GM18507 (cell line): ENCODE results near the gene RPN1.
"Not testable (repeated sequence)": the region's sequence is repeated elsewhere in the genome, so short reads cannot be mapped to it uniquely, and the experiment has no call there.

Experiments used
- DNase-seq: peaks from one replicate; pipeline ENCODE4 v3.0.0; 2011; ENCODE audit warnings: low read depth; ENCODE audit not compliant: insufficient read length; ENCODE audit errors: extremely low spot score
- FAIRE-seq: peaks from 2 replicates; lab custom pipeline; 2011; peaks lifted over from hg19 to GRCh38; lab: Jason Lieb, UNC

The RPN1 gene

DNA sequence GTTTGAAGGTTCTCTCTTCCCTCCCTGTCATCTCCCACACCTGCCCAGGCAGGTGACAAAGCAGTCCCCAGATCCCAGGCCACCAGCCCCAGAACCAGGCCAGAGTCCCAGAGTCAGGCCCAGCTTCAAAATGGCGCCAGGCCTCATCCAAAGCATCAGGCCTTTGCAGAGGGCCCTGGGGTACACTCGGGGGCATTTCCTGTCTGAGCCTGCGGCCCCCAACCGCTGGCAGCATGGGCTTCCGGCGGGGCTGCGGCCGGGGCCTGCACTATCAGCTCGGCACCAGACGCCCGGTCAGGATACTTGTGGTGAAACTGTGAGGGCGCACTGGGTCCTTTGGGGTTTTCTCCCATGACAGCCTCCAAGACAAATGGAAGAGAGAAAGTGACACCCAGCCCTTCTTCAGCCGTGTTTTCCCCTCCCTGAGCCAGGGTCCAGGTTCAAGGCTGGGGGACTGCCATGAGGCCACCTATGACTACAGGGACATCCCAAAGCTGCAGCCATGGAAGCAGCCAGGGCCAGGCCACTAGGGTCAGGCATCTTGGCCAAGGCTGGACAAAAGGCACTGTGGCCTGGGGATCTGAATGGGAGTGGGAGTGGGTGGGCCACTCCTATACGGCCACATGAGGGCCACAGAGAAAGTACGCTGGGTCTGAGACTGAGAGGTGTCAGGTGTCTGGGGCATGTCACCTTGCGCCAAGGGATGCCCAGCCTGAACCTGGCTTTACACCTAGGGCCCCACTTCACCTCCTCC, 33.9 kb downstream of the RPN1 start:
- DNase-seq (no peak), FAIRE-seq (no peak)

GRCh38 chr3:128614076-128614475, 36.5 kb downstream of the RPN1 start:
- no peak for FAIRE-seq
- no peak for DNase-seq

DNA sequence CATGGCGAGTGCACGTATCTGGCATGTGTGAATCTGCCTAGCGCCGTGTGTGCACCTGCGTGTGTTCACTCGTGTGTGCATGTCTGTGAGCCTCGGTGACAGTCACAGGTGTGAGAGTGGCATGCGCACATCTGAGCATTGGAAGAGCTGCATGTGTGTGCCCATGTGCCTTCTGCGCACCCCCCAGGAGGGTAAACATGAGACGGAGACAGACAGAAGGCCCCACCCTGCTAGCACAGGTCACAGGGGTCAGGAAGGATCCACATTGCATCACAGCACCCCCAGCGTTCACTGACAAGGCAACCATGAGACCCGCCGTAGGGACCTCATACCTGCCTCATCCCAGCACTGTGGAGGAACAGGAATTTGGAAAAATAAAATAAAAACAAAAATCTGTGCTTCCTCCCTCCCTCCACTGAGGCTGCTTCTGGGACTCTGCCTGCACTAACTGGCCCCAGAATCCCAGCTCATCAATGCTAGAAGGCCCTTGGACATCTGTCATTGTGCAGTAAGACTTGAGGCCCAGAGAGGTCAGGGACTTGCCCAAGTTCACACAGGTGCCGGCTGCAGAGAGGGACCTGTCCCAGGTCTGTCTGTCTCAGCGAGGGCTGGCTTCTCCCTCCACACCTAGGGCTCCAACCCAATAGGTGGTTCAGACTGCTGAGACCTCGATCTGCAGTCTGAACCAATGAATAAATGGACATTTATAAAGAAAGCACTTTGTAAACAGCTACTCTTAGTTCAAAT, 37.4 kb downstream of the RPN1 start:
- FAIRE-seq: no peak
- DNase-seq: no peak

DNA sequence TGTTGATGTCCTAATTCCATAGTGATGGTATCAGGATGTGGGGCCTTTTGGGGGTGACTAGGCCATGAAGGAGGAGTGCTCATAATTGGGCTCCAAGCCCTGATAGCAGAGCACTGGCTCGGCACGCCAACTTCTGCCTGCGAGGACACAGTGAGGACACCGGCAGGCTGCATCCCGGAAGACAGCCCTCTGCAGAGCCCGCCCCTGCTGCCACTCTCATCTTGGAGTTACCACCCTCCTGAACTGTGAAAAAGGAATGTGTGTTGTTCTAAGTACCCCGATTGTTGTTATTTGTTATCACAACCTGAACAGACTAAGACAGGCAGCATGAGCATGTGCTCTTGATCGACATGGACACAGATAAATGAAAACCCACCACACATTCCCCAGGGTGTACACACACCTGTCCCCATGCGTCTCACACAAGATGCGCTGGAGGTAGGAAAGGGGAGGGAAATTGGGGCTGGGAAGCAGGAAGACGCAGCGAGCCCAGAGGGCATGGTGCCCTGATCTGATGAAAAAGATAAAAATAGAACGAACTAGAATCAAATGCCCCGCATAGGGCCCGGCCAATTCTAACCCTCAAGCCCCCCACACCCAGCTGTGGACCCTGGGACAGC, 40.1 kb downstream of the RPN1 start:
- DNase-seq (no peak), FAIRE-seq (no peak)

GRCh38 chr3:128609294-128609693, 41.3 kb downstream of the RPN1 start:
- FAIRE-seq (no peak), DNase-seq (no peak)

GRCh38 chr3:128607710-128608048, 42.9 kb downstream of the RPN1 start:
- FAIRE-seq: no peak
- DNase-seq: no peak

- no peak for DNase-seq
- FAIRE-seq: no peak
Measured at GRCh38 chr3:128606094-128606493, 44.5 kb downstream of the RPN1 start.

DNA sequence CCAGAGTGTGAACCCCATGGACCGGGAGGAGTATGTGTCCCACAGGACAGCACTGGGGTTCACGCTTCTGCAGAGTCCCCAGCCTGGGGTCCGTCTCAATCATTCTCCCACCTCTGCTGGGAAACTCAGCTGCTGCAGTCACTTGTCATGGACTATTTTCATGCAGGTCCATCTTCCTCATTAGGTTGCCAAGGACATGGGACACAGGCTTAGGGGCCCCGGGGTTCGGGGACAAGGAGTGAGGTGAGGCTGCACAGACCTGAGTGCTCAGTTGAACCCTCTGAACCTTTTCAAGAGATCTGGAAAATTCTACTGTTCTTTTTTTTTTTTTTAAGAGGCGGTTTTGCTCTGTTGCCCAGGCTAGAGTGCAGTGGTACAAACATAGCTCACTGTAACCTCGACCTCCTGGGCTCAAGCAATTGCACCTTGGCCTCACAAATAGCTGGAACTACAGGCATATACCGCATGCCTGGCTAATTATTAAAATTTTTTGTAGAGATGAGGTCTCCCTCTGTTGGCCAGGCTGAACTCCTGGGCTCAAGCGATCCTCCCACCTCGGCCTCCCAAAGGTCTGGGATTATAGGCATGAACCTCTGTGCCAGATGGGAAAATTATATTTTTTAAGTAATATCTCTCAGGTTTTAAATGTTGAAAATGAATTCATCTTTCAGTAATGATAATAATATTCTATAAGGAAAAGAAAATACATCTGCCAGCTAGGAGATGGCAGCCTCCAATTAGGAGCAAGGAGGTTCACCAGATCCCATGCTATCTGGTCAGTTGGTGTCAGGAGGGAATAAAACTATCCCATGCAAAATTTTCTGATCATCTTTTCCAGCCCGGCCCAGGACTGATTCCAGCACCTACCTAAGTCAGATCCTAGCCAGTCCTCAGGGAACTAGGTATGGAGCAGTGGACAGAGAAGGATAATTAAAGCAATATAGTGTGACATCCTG, 45.2 kb downstream of the RPN1 start:
- FAIRE-seq (no peak), DNase-seq (no peak)

GRCh38 chr3:128603811-128604775, 46.5 kb downstream of the RPN1 start:
- DNase-seq: no peak
- FAIRE-seq: no peak

- DNase-seq: no peak
- no peak for FAIRE-seq
Measured at GRCh38 chr3:128603313-128603712, 47.3 kb downstream of the RPN1 start.

GRCh38 chr3:128598884-128599664, 51.5 kb downstream of the RPN1 start:
- DNase-seq: no peak
- no peak for FAIRE-seq

- DNase-seq (no peak), FAIRE-seq (no peak)
Measured at GRCh38 chr3:128597900-128598299, 52.7 kb downstream of the RPN1 start.

DNA sequence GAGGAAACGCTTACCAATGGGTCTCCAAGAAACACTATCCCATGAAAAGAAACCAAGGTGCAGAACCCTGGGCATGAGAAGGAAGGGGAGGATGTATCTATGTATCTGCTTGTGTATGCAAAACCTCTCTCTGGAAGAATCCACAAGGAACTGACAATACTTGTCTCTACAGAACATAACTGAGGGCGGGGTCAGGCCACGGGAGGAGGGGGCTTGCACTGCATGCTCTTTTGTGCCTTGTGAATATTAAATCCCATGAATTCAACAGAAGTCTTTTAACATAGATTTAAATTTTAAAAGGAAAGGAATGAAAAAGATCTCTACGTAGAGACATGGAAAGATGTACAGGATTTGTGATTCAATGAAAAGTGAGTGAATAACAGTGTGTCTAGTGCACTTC, 57.8 kb downstream of the RPN1 start:
- no peak for FAIRE-seq

GRCh38 chr3:128591738-128592426, 58.7 kb downstream of the RPN1 start:
- DNase-seq: no peak
- no peak for FAIRE-seq

More for the DNA sequence above, 57.8 kb downstream of the RPN1 start:
- no peak for DNase-seq

DNA sequence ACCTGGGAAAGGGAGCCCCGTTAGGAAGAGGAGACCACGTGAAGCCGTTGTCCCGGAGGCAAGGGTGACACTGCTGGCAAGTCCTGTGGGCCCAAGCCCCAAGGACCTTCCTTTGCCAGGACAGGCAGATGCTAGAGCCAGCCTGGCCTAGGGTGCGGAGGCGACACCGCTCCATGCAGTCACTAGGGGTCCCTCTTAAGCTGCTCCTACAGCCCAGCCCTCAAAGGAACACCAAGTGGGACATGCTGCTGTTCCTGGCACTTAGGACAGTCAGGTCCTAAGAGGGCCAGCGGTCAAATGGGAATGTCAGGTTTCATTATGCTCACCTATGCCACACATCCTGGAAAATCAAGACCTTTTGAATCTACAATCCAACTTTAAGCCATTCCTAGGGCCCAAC, 59.7 kb downstream of the RPN1 start:
- no peak for FAIRE-seq
- no peak for DNase-seq

DNA sequence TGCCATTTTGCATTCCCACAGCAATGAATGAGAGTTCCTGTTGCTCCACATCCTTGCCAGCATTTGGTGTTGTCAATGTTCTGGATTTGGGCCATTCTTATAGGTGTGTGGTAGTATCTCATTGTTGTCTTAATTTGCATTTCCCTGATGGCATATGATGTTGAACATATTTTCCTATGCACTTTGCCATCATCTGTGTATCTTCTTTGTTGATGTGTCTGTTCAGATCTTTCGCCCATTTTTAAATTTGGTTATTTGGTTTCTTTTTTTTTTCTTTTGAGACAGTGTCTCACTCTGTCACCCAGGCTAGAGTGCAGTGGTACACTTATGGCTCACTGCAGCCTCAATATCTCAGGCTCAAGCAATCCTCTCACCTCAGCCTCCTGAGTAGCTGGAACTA, 60.6 kb downstream of the RPN1 start:
- DNase-seq, FAIRE-seq: not testable (repeated sequence)

DNA sequence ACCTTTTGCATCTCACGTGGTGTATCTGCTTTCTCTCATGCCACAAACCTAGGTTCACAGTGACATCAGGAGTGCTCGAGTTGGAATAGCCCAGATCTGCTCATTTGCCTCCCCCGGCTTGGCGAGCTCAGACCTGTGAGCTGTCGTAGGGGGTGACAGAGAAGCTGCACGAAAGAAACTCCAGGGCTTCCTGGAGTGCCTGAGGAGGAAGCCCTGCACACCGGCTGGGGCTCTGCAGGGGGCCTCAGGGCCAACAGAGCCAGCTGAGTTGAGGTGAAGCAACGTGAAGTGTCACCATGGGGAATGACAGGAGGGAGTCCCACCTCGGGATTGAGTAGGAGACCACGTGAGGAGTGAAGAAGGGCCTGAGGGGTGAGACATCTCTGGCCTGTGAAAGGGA, 62.5 kb downstream of the RPN1 start:
- FAIRE-seq: no peak
- DNase-seq: no peak
